Measurements from ENCODE around the gene ADARB1.

The ADARB1 gene

GRCh38 chr21:45029298-45029947, 45.0 kb upstream of the ADARB1 start:
- H3K9me3 ChIP-seq (ENCODE audit: control insufficient read depth, insufficient read depth, low read depth, low read length) = no peaks in the 10 kb centered on the region
- H3K27ac ChIP-seq (ENCODE audit: extremely low read depth, low read depth, low read length) = no peak overlapping the region
- TF ChIP-seq ZNF777 (tag by site-specific recombination; IDR thresholded peaks at IDR 0.05; ENCODE audit: borderline replicate concordance) (no peak), ZSCAN23 (tag by site-specific recombination; IDR thresholded peaks at IDR 0.05) (no peak), ZNF433 (tag by site-specific recombination; IDR thresholded peaks at IDR 0.05; ENCODE audit: low read depth) (no peak), ZNF571 (tag by site-specific recombination; IDR thresholded peaks at IDR 0.05) (no peak), ZNF791 (tag by site-specific recombination; IDR thresholded peaks at IDR 0.05) (no peak), ZNF239 (tag by site-specific recombination; IDR thresholded peaks at IDR 0.05) (no peak), EGR2 (tag by site-specific recombination; IDR thresholded peaks at IDR 0.05; ENCODE audit: low read depth) (no peak), ZNF112 (tag by site-specific recombination; IDR thresholded peaks at IDR 0.05) (no peak), ZNF202 (tag by site-specific recombination; IDR thresholded peaks at IDR 0.05; ENCODE audit: borderline replicate concordance) (no peak), SP2 (tag by site-specific recombination; IDR thresholded peaks at IDR 0.05) (no peak), ZNF843 (tag by site-specific recombination; IDR thresholded peaks at IDR 0.05) (no peak), ZNF16 (tag by site-specific recombination; IDR thresholded peaks at IDR 0.05; ENCODE audit: low read depth) (no peak), ZBTB17 (tag by site-specific recombination; IDR thresholded peaks at IDR 0.05) (no peak), ZNF624 (tag by site-specific recombination; IDR thresholded peaks at IDR 0.05) (no peak), IKZF3 (tag by site-specific recombination; IDR thresholded peaks at IDR 0.05) (no peak), PRDM1 (tag by site-specific recombination; IDR thresholded peaks at IDR 0.05) (no peak), ZNF76 (tag by site-specific recombination; IDR thresholded peaks at IDR 0.05; ENCODE audit: borderline replicate concordance, low read depth) (no peak)
- ChIA-PET POLR2A (interaction anchor here (0.8 kb wide), 1 partner anchor 17 kb away, joined by 3 read pairs; no protein-coding TSS in a partner anchor), CTCF (interaction anchor here (0.8 to 1.6 kb wide), 3 partner anchors 80 to 111 kb away, joined by 3 read pairs; no protein-coding TSS in a partner anchor)
- no peak overlapping the region for H3K4me3 ChIP-seq (ENCODE audit: low read depth, low read length)
- H3K36me3 ChIP-seq (ENCODE audit: control insufficient read depth in 2 of 2, insufficient read depth in 1 of 2, low read length in 2 of 2) = no peaks in the 10 kb centered on the region
- no peaks in the 10 kb centered on the region for H3K4me1 ChIP-seq (ENCODE audit: control insufficient read depth, insufficient read depth, low read length)

- CTCF ChIA-PET = interaction anchor here (1.2 to 1.6 kb wide), 2 partner anchors 108 to 110 kb away, joined by 3 read pairs; no protein-coding TSS in a partner anchor
- POLR2A ChIA-PET = no interaction called here
- no peak overlapping the region for H3K27ac ChIP-seq (ENCODE audit: extremely low read depth, low read depth, low read length)
- no peaks in the 10 kb centered on the region for H3K9me3 ChIP-seq (ENCODE audit: control insufficient read depth, insufficient read depth, low read depth, low read length)
- no peak overlapping the region for H3K4me3 ChIP-seq (ENCODE audit: low read depth, low read length)
- H3K4me1 ChIP-seq (ENCODE audit: control insufficient read depth, insufficient read depth, low read length) = no peaks in the 10 kb centered on the region
- TF ChIP-seq ZNF133 (tag by site-specific recombination; IDR thresholded peaks at IDR 0.05) (no peak), ZNF112 (tag by site-specific recombination; IDR thresholded peaks at IDR 0.05) (no peak), ZNF529 (tag by site-specific recombination; IDR thresholded peaks at IDR 0.05; ENCODE audit: insufficient replicate concordance) (no peak), EGR2 (tag by site-specific recombination; IDR thresholded peaks at IDR 0.05; ENCODE audit: low read depth) (no peak), REPIN1 (tag by site-specific recombination; IDR thresholded peaks at IDR 0.05; ENCODE audit: low read depth) (no peak)
- no peaks in the 10 kb centered on the region for H3K36me3 ChIP-seq (ENCODE audit: control insufficient read depth in 2 of 2, insufficient read depth in 1 of 2, low read length in 2 of 2)
Observed at GRCh38 chr21:45029948-45030681, 44.3 kb upstream of the ADARB1 start.

GRCh38 chr21:45030682-45031570, 43.5 kb upstream of the ADARB1 start:
- Histone ChIP-seq H3K4me1 (ENCODE audit: control insufficient read depth, insufficient read depth, low read length) (no peaks in the 10 kb centered on the region), H3K27ac (ENCODE audit: extremely low read depth, low read depth, low read length) (no peak overlapping the region), H3K36me3 (ENCODE audit: control insufficient read depth in 2 of 2, insufficient read depth in 1 of 2, low read length in 2 of 2) (no peaks in the 10 kb centered on the region), H3K4me3 (ENCODE audit: low read depth, low read length) (no peak overlapping the region), H3K9me3 (ENCODE audit: control insufficient read depth, insufficient read depth, low read depth, low read length) (no peaks in the 10 kb centered on the region)
- POLR2A ChIA-PET = no interaction called here
- CTCF ChIA-PET = no interaction called here
- TF ChIP-seq ZNF274 (IDR thresholded peaks at IDR 0.05; ENCODE audit: low read length) = no peak
- TF ChIP-seq ZNF274 (tag by site-specific recombination; IDR thresholded peaks at IDR 0.05; ENCODE audit: borderline replicate concordance) = no peak
- no peak for TF ChIP-seq ZNF704 (tag by site-specific recombination; IDR thresholded peaks at IDR 0.05)
- TF ChIP-seq ZNF133 (tag by site-specific recombination; IDR thresholded peaks at IDR 0.05) = no peak
- TF ChIP-seq ZNF280C (tag by site-specific recombination; IDR thresholded peaks at IDR 0.05) = no peak
- no peak for TF ChIP-seq GFI1B (tag by site-specific recombination; IDR thresholded peaks at IDR 0.05)
